ENCODE results near the gene C16orf92.

Gene C16orf92

GRCh38 chr16:30024451-30024850 lies 1.5 kb downstream of the C16orf92 start:
- no peak for TF ChIP-seq CTCF (conservative IDR thresholded peaks at IDR 0.05; ENCODE audit: low read depth, low read length)
- H3K4me3 ChIP-seq (ENCODE audit: low read length) = no peak overlapping the region
- DNase-seq (ENCODE audit: low read depth) = no peak

- no peak for TF ChIP-seq CTCF (conservative IDR thresholded peaks at IDR 0.05; ENCODE audit: low read depth, low read length)
- DNase-seq (ENCODE audit: low read depth) = no peak
- no peak overlapping the region for H3K4me3 ChIP-seq (ENCODE audit: low read length)
Observed at GRCh38 chr16:30025156-30025555, 2.2 kb downstream of the C16orf92 start.

- no peak overlapping the region for H3K4me3 ChIP-seq (ENCODE audit: low read length)
- no peak for DNase-seq (ENCODE audit: low read depth)
- TF ChIP-seq CTCF (conservative IDR thresholded peaks at IDR 0.05; ENCODE audit: low read depth, low read length) = no peak
Observed at GRCh38 chr16:30025574-30025973, 2.6 kb downstream of the C16orf92 start.

- H3K4me3 ChIP-seq (ENCODE audit: low read length) = no peak overlapping the region
- DNase-seq (ENCODE audit: low read depth) = no peak
- TF ChIP-seq CTCF (conservative IDR thresholded peaks at IDR 0.05; ENCODE audit: low read depth, low read length) = no peak
Observed at GRCh38 chr16:30026449-30026848, 3.5 kb downstream of the C16orf92 start.

GRCh38 chr16:30027588-30028437 lies 4.8 kb downstream of the C16orf92 start:
- no peak for TF ChIP-seq CTCF (conservative IDR thresholded peaks at IDR 0.05; ENCODE audit: low read depth, low read length)
- H3K4me3 ChIP-seq (ENCODE audit: low read length) = no peak overlapping the region
- DNase-seq (ENCODE audit: low read depth) = no peak

GRCh38 chr16:30028438-30029076 lies 5.6 kb downstream of the C16orf92 start:
- TF ChIP-seq CTCF (conservative IDR thresholded peaks at IDR 0.05; ENCODE audit: low read depth, low read length) = no peak
- no peak overlapping the region for H3K4me3 ChIP-seq (ENCODE audit: low read length)
- DNase-seq (ENCODE audit: low read depth) = no peak
